ENCODE results near the gene UXS1. TPM values are rescaled to one million over a fixed set of nuclear protein-coding genes. Genes with fewer than 3 reads are reported as not detected.
"Not testable (repeated sequence)": the region's sequence is repeated elsewhere in the genome, so short reads cannot be mapped to it uniquely, and the experiment has no call there.

Gene UXS1
- total RNA-seq, 1 donor from 2014 or later, result 60.0 TPM

DNA sequence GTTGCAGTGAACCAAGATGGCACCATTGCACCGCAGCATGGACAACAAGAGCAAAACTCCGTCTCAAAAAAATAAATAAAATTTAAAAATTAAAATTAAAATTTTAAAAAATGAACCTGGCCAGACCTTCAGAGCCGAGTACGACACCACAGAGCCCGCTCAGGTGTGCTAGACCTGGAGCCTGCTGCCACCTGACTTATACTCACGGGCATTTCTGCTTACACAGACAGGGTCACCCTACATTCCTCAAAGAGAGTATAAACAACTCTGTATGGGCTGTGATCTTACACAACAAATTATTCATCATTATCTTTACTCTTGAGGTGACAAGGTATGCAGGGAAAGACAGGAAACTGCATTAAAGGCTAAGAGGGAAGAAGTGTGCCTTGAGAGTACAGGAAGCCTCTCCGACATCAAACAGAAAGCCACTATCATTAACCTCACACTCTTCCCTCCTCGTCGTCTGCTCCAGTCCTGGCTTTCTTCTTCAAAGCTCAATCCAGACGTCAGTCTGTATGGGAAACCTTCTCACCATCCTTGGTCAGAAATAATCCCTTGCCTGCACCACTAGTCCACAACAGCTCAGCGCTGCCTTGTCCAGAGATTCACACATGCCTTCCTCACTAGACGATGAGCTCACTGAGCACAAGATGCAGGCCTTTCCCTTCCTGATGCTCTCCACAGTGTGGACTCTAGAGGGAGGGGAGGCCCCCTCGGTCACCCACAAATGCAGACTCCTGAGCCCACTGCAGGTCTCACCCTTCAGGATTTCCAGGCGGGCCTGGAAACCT lies 56.2 kb downstream of the UXS1 start:
- H3K9me3 ChIP-seq, result no peaks in the 10 kb centered on the region
- ATAC-seq (peak; percentile 15 to 52), DNase-seq (no peak)
- H3K27ac ChIP-seq, result peak overlapping the region; percentile 47
- TF ChIP-seq, protein P1, sequence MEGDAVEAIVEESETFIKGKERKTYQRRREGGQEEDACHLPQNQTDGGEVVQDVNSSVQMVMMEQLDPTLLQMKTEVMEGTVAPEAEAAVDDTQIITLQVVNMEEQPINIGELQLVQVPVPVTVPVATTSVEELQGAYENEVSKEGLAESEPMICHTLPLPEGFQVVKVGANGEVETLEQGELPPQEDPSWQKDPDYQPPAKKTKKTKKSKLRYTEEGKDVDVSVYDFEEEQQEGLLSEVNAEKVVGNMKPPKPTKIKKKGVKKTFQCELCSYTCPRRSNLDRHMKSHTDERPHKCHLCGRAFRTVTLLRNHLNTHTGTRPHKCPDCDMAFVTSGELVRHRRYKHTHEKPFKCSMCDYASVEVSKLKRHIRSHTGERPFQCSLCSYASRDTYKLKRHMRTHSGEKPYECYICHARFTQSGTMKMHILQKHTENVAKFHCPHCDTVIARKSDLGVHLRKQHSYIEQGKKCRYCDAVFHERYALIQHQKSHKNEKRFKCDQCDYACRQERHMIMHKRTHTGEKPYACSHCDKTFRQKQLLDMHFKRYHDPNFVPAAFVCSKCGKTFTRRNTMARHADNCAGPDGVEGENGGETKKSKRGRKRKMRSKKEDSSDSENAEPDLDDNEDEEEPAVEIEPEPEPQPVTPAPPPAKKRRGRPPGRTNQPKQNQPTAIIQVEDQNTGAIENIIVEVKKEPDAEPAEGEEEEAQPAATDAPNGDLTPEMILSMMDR (IDR thresholded peaks at IDR 0.05), result no peak
- intact Hi-C loops (cut with DNase I), result no loop called here
- H3K4me3 ChIP-seq, result no peak overlapping the region
- H3K36me3 ChIP-seq, result no peaks in the 10 kb centered on the region
- no peaks in the 10 kb centered on the region for H3K27me3 ChIP-seq (ENCODE audit: low read depth)
- H3K4me1 ChIP-seq, result peaks cover 25% of the 10 kb centered on the region

DNA sequence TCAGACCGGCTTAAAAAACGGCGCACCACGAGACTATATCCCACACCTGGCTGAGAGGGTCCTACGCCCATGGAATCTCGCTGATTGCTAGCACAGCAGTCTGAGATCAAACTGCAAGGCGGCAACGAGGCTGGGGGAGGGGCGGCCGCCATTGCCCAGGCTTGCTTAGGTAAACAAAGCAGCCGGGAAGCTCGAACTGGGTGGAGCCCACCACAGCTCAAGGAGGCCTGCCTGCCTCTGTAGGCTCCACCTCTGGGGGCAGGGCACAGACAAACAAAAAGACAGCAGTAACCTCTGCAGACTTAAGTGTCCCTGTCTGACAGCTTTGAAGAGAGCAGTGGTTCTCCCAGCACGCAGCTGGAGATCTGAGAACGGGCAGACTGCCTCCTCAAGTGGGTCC lies 62.9 kb downstream of the UXS1 start:
- intact Hi-C loops (cut with DNase I); ATAC-seq; DNase-seq; H3K27ac ChIP-seq; H3K36me3 ChIP-seq; H3K9me3 ChIP-seq; H3K4me3 ChIP-seq; H3K27me3 ChIP-seq (ENCODE audit: low read depth); H3K4me1 ChIP-seq: not testable (repeated sequence)

DNA sequence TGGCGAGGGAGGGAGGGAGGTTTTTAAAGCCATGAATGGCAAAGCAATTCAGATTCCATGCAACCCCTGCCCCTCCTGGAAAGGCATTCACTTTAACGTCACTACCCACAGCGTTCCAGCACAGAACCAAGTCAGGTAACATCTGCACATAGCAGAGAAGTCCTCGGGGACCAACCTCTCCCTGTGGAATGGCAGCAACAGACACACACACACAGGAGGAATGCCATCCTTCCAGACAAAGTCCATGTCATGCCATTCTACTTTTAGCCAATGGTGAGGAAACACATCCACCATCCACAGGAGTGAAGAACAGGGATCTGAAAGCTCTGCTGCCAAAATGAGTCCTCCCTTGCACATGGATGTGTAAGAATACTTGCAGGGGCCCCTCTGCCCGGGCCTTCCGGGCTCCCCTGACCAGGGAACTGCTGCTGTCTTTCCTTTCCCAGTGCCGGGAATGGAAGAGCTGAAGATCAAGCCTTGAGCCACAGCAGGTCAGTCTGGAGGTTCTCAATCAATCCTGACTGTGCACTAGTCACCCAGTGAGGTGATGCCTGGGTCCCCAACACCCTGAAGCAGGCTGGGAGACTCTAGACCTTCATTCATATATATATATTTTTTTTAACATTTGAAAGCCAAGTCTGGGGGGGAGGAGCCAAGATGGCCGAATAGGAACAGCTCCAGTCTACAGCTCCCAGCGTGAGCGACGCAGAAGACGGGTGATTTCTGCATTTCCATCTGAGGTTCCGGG lies 63.7 kb downstream of the UXS1 start:
- TF ChIP-seq, protein P1 (IDR thresholded peaks at IDR 0.05), result no peak
- Histone ChIP-seq H3K27ac (no peak overlapping the region), H3K4me3 (no peak overlapping the region), H3K4me1 (no peaks in the 10 kb centered on the region), H3K36me3 (peaks cover 11% of the 10 kb centered on the region), H3K9me3 (no peaks in the 10 kb centered on the region), H3K27me3 (ENCODE audit: low read depth) (no peaks in the 10 kb centered on the region)
- intact Hi-C loops (cut with DNase I), result no loop called here
- ATAC-seq (peak in 1 of 2 donors; percentile 53), DNase-seq (no peak)

DNA sequence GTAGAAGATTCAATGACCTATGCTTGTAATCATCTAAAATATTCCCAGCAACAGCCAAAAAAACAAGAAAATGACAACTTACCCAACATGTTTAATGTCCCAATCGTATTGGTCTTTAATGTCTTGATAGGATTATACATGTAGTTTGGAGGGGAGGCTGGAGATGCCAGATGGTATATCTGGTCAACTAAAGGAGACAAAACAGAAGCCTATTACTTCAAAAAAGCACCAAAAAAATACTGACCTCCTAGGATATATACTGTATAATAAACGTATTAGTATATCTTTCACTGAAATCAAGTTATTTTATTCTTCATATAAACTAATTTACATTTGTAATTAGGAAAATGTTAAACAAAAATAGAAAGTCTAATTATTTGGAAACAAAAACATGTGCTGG lies 64.5 kb downstream of the UXS1 start:
- TF ChIP-seq, protein P1 (IDR thresholded peaks at IDR 0.05), result no peak
- intact Hi-C loops (cut with DNase I), result no loop called here

DNA sequence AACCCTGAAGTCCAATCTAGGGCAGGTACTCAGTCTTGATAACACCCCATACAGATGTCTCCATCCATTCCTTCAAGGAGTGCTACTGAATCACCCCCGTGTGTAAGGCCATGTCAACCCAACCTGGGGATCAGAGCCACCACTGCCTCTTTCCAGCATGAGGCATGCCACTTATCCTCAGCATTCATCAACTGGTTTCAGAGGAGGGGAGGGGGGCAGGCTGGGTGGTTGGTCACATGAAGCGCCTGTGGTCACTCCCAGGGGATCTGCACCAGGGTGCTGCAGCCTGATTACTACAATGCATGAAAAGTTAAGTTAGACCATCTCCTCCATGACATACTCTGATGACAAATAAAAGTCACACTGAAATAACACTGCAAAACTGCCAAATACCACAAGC lies 65.0 kb downstream of the UXS1 start:
- Histone ChIP-seq H3K27me3 (ENCODE audit: low read depth) (no peaks in the 10 kb centered on the region), H3K36me3 (peaks cover 17% of the 10 kb centered on the region), H3K27ac (no peak overlapping the region), H3K9me3 (no peaks in the 10 kb centered on the region), H3K4me1 (no peaks in the 10 kb centered on the region), H3K4me3 (no peak overlapping the region)
- no peak for ATAC-seq
- intact Hi-C loops (cut with DNase I), result no loop called here
- no peak for DNase-seq
- TF ChIP-seq, protein P1 (IDR thresholded peaks at IDR 0.05), result no peak

More for the DNA sequence above, 64.5 kb downstream of the UXS1 start:
- H3K4me1 ChIP-seq, result no peaks in the 10 kb centered on the region
- peaks cover 17% of the 10 kb centered on the region for H3K36me3 ChIP-seq
- DNase-seq, result no peak
- no peaks in the 10 kb centered on the region for H3K27me3 ChIP-seq (ENCODE audit: low read depth)
- ATAC-seq, result no peak
- H3K9me3 ChIP-seq, result no peaks in the 10 kb centered on the region
- no peak overlapping the region for H3K4me3 ChIP-seq
- H3K27ac ChIP-seq, result no peak overlapping the region

DNA sequence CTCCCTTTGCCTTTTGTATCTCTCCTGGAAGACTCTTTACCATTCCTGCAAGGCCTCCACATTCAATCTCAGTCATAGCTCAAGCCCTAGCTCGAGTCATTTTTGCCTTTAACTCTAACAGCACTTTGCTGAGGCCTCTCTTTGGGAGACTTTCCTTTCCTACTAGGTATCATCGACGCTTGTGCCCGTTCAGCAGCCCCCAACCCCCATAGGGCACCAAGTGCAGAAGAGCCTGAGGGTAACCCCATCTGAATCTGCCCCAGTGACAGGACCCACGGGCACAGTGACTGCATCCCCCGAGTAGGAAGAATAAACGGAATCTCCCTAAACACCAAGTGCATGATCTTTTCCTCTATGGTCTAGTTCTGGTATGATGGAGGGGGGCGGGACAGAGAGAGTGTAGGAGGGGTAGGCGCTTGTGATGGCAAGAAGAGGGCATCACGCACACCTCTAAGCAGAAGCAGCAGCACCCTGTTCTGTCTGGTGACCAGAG lies 66.3 kb downstream of the UXS1 start:
- Histone ChIP-seq H3K4me1 (no peaks in the 10 kb centered on the region), H3K27me3 (ENCODE audit: low read depth) (no peaks in the 10 kb centered on the region), H3K36me3 (peaks cover 24% of the 10 kb centered on the region), H3K9me3 (no peaks in the 10 kb centered on the region), H3K27ac (no peak overlapping the region), H3K4me3 (no peak overlapping the region)
- TF ChIP-seq, protein P1 (IDR thresholded peaks at IDR 0.05), result no peak
- ATAC-seq, result no peak
- intact Hi-C loops (cut with DNase I), result no loop called here
- no peak for DNase-seq
